NB4 (cell line): Measurements from ENCODE around the gene SFMBT1.

ENCODE experiments used
- DNase-seq: peaks from one replicate; pipeline ENCODE4 v3.0.0; 2010; ENCODE audit warnings: low read depth
- H3K4me3 ChIP-seq: one replicate; pipeline ENCODE4 v1.5.1; 2011; ENCODE audit warnings: mild to moderate bottlenecking, low read depth, low read length, moderate library complexity
- CTCF ChIP-seq: IDR thresholded peaks from one replicate; pipeline ENCODE4 v1.5.1; 2012; ENCODE audit warnings: low read depth, low read length
- MAX ChIP-seq: IDR thresholded peaks from 2 replicates; pipeline ENCODE4 v1.6.1; 2011; ENCODE audit warnings: low read depth, low read length
- MYC ChIP-seq: IDR thresholded peaks from 2 replicates; pipeline ENCODE4 v1.6.1; 2011; ENCODE audit warnings: low read depth, low read length
- POLR2A ChIP-seq: IDR thresholded peaks from 2 replicates; pipeline ENCODE4 v1.6.1; 2011; ENCODE audit warnings: mild to moderate bottlenecking; ENCODE audit not compliant: insufficient read length; ENCODE audit errors: extremely low read depth

SFMBT1 gene

GRCh38 chr3:53045518-53046170 is at the start of gene SFMBT1:
Gene SFMBT1, minus strand, starts transcription at chr3:53046073. Its CDS starts 76,945 bp downstream, at chr3:52969128.
- H3K4me3 ChIP-seq = peak within 1 kb of the TSS; percentile 72
- DNase-seq = peak; percentile 74
- no peak for TF ChIP-seq MAX
- TF ChIP-seq POLR2A = no peak
- no peak for TF ChIP-seq MYC
- TF ChIP-seq CTCF = no peak

- no peak overlapping the region for H3K4me3 ChIP-seq
- TF ChIP-seq CTCF = no peak
- no peak for TF ChIP-seq POLR2A
- no peak for TF ChIP-seq MYC
- no peak for TF ChIP-seq MAX
- no peak for DNase-seq
These were observed 47.1 kb upstream of the SFMBT1 start for GRCh38 chr3:53092942-53093341.

- H3K4me3 ChIP-seq = no peak overlapping the region
- no peak for DNase-seq
- no peak for TF ChIP-seq CTCF
- TF ChIP-seq POLR2A = no peak
- TF ChIP-seq MAX = no peak
- no peak for TF ChIP-seq MYC
These were observed 46.3 kb upstream of the SFMBT1 start for GRCh38 chr3:53092216-53092615.

GRCh38 chr3:53091011-53091410 is 45.1 kb upstream of the SFMBT1 start:
- no peak overlapping the region for H3K4me3 ChIP-seq
- no peak for DNase-seq
- no peak for TF ChIP-seq POLR2A
- no peak for TF ChIP-seq CTCF
- TF ChIP-seq MAX = no peak
- TF ChIP-seq MYC = no peak

- no peak overlapping the region for H3K4me3 ChIP-seq
- TF ChIP-seq MYC (no peak), POLR2A (no peak), MAX (no peak), CTCF (no peak)
- no peak for DNase-seq
These were observed 43.6 kb upstream of the SFMBT1 start for GRCh38 chr3:53089511-53089910.

- DNase-seq = no peak
- H3K4me3 ChIP-seq = no peak overlapping the region
- TF ChIP-seq MAX (no peak), POLR2A (no peak), MYC (no peak), CTCF (no peak)
These were observed 39.6 kb upstream of the SFMBT1 start for GRCh38 chr3:53085476-53085875.
